ENCODE measurements around the gene HTR3B. TPM values are rescaled to one million over a fixed set of nuclear protein-coding genes. Genes with fewer than 3 reads are reported as not detected.

The HTR3B gene
- total and polyA plus RNA-seq, 10 of the 15 experiments (the other 5 are each of a cell fraction or from before 2014, with no cell fraction given), result not detected

GRCh38 chr11:113951537-113951936, 46.9 kb downstream of the HTR3B start:
- Histone ChIP-seq H3K9ac (ENCODE audit: control insufficient read depth, insufficient read depth, low read length) (no peak overlapping the region), H3K27ac (ENCODE audit: control insufficient read depth, insufficient read depth) (no peak overlapping the region), H3K9me3 (replicated peaks; ENCODE audit: control insufficient read depth, insufficient read depth, low read length) (no peaks in the 10 kb centered on the region), H3K36me3 (ENCODE audit: control insufficient read depth in 2 of 2, insufficient read depth in 2 of 2, low read length in 1 of 2) (no peaks in the 10 kb centered on the region), H3K4me1 (ENCODE audit: control insufficient read depth, insufficient read depth, low read length) (no peaks in the 10 kb centered on the region), H3K4me3 (no peak overlapping the region), H3K27me3 (replicated peaks in 1 of 2; ENCODE audit: control insufficient read depth in 2 of 2, insufficient read depth in 2 of 2, low read length in 1 of 2) (peaks cover 0 to 3% of the 10 kb centered on the region in 2 experiments; a peak in 3 of 4 replicates), H2AFZ (ENCODE audit: control insufficient read depth, low read depth, low read length) (no peak overlapping the region), H4K20me1 (ENCODE audit: control insufficient read depth, insufficient read depth) (no peaks in the 10 kb centered on the region), H3K79me2 (ENCODE audit: control insufficient read depth, insufficient read depth, low read length) (no peaks in the 10 kb centered on the region), H3K4me2 (ENCODE audit: control insufficient read depth, insufficient read depth) (no peak overlapping the region)
- ChIA-PET POLR2A (no interaction called here), RAD21 (ENCODE audit: unreplicated experiment) (no interaction called here), SMC1A (ENCODE audit: uncharacterized antibody, unreplicated experiment) (no interaction called here), CTCF (no interaction called here)
- TF ChIP-seq MYC (IDR thresholded peaks at IDR 0.05; ENCODE audit: insufficient read depth, insufficient read length, insufficient replicate concordance, low read length, severe bottlenecking) (no peak), FOXK2 (IDR thresholded peaks at IDR 0.05) (no peak), SREBF1 (IDR thresholded peaks at IDR 0.05; ENCODE audit: low read length) (no peak), ZBTB33 (IDR thresholded peaks at IDR 0.05) (no peak), ZBTB4 (CRISPR knock-in tag; IDR thresholded peaks at IDR 0.05) (no peak), ETV6 (conservative IDR thresholded peaks at IDR 0.05 in 1 of 2, IDR thresholded peaks at IDR 0.05 in 1 of 2; ENCODE audit: borderline replicate concordance in 1 of 2, low read depth in 1 of 2) (no peak), EED (IDR thresholded peaks at IDR 0.05; ENCODE audit: low read depth) (no peak), KLF5 (IDR thresholded peaks at IDR 0.05; ENCODE audit: partially characterized antibody) (no peak), ZSCAN29 (IDR thresholded peaks at IDR 0.05) (no peak), NR2C2 (IDR thresholded peaks at IDR 0.05; ENCODE audit: borderline replicate concordance, control insufficient read depth, insufficient read length, low read depth) (no peak), ZZZ3 (IDR thresholded peaks at IDR 0.05; ENCODE audit: control insufficient read depth, insufficient read length, low read depth) (no peak), ESRRA (IDR thresholded peaks at IDR 0.05; ENCODE audit: low read length) (no peak), MEF2A (IDR thresholded peaks at IDR 0.05; ENCODE audit: insufficient read depth, low read depth, low read length) (no peak), LARP7 (IDR thresholded peaks at IDR 0.05) (no peak)
- 18% methylated on average over 5 of the region's 5 CpGs for WGBS (ENCODE audit: insufficient coverage, insufficient replicate concordance, low lambda C conversion rate, missing lambda C conversion rate)
- no peak for DNase-seq (ENCODE audit: low read depth, low spot score)
- no peak for FAIRE-seq
- in situ Hi-C loops (cut with MboI) (no loop called here), intact Hi-C loops (cut with micrococcal nuclease; ENCODE audit: unreplicated experiment) (no loop called here)
- no peak for ATAC-seq
- no TSS peak for BruUV-seq (replicated peaks)

All from GM12878 (cell line).